Upper lobe of right lung (tissue), 1 donor: ENCODE results near the gene ZBTB16. TPM values are rescaled to one million over a fixed set of nuclear protein-coding genes. Genes with fewer than 3 reads are reported as not detected.
A peak's percentile ranks its signal among the peaks of the same experiment; 100 is the strongest.

Experiments
- ATAC-seq: fragments of 200-7000 bp; cut with Tn5 transposase; one replicate; pipeline ENCODE4 v1.9.1; 2020; ENCODE audit warnings: mild to moderate bottlenecking, moderate library complexity
- DNase-seq: peaks from one replicate; pipeline ENCODE4 v3.0.0-alpha.2; 2020
- H3K27ac ChIP-seq: fragments of 200-600 bp; one replicate; pipeline ENCODE4 v1.8.0; 2022
- H3K27me3 ChIP-seq: fragments of 200-600 bp; one replicate; pipeline ENCODE4 v1.8.0; 2022; ENCODE audit warnings: mild to moderate bottlenecking
- H3K36me3 ChIP-seq: fragments of 200-600 bp; one replicate; pipeline ENCODE4 v1.8.0; 2022
- H3K4me1 ChIP-seq: fragments of 200-600 bp; one replicate; pipeline ENCODE4 v1.8.0; 2022
- H3K4me3 ChIP-seq: fragments of 200-600 bp; one replicate; pipeline ENCODE4 v1.8.0; 2022; ENCODE audit warnings: mild to moderate bottlenecking
- H3K9me3 ChIP-seq: fragments of 200-600 bp; one replicate; pipeline ENCODE4 v1.8.0; 2022
- CTCF ChIP-seq: fragments of 200-600 bp; IDR thresholded peaks from one replicate; pipeline ENCODE4 v1.8.0; 2022; ENCODE audit warnings: antibody characterized with exemption
- intact Hi-C: fragments of 100-400 bp; cut with DNase I; formaldehyde crosslinking; loops from one replicate; pipeline ENCODE4 v1.11.0; 2022
- total RNA-seq: library from RNA; stranded (reverse); fragmentation: NEBNext Ultra II Directional; extraction: Animal tissue kit (Norgen Biotek cat#: 25700); gene quantifications from one replicate; pipeline ENCODE4 v1.2.1, GENCODE V29; 2021
- donor health status: DM: no; HTN: yes; CAD: no; lungs with severe emphysema.

ZBTB16 gene
- total RNA-seq, 1 donor from 2014 or later: 221 TPM

GRCh38 chr11:114250993-114251814 is 191.7 kb downstream of the ZBTB16 start:
- no peak for TF ChIP-seq CTCF
- DNase-seq (no peak), ATAC-seq (no peak)
- no peak overlapping the region for H3K4me3 ChIP-seq
- H3K4me1 ChIP-seq: peaks cover under 1% of the 10 kb centered on the region
- H3K36me3 ChIP-seq: peaks cover 81% of the 10 kb centered on the region
- no peaks in the 10 kb centered on the region for H3K27me3 ChIP-seq
- H3K9me3 ChIP-seq: no peaks in the 10 kb centered on the region
- no peak overlapping the region for H3K27ac ChIP-seq
- intact Hi-C loops: loop anchor here (10.0 kb wide), 2 partner anchors 46 to 186 kb away; no protein-coding TSS in a partner anchor

- H3K27me3 ChIP-seq: no peaks in the 10 kb centered on the region
- TF ChIP-seq CTCF: peak; percentile 4
- H3K27ac ChIP-seq: no peak overlapping the region
- no peak for DNase-seq
- H3K4me3 ChIP-seq: no peak overlapping the region
- ATAC-seq: no peak
- H3K4me1 ChIP-seq: peaks cover 8% of the 10 kb centered on the region
- H3K9me3 ChIP-seq: no peaks in the 10 kb centered on the region
- intact Hi-C loops: loop anchor here (10.0 kb wide), 2 partner anchors 47 to 187 kb away; no protein-coding TSS in a partner anchor
- H3K36me3 ChIP-seq: peaks cover 77% of the 10 kb centered on the region
Measured at GRCh38 chr11:114251815-114252337, 192.4 kb downstream of the ZBTB16 start.

- no peak overlapping the region for H3K4me3 ChIP-seq
- intact Hi-C loops: loop anchor here (10.0 kb wide), 2 partner anchors 48 to 188 kb away; no protein-coding TSS in a partner anchor
- no peak for ATAC-seq
- no peak overlapping the region for H3K27ac ChIP-seq
- DNase-seq: no peak
- TF ChIP-seq CTCF: no peak
- H3K4me1 ChIP-seq: peaks cover 10% of the 10 kb centered on the region
- H3K36me3 ChIP-seq: peaks cover 68% of the 10 kb centered on the region
- H3K9me3 ChIP-seq: no peaks in the 10 kb centered on the region
- H3K27me3 ChIP-seq: no peaks in the 10 kb centered on the region
Measured at GRCh38 chr11:114252767-114253166, 193.3 kb downstream of the ZBTB16 start.

- no peak for DNase-seq
- intact Hi-C loops: loop anchor here (10.0 kb wide), 2 partner anchors 49 to 189 kb away; no protein-coding TSS in a partner anchor
- H3K27ac ChIP-seq: no peak overlapping the region
Measured at GRCh38 chr11:114253771-114254170, 194.3 kb downstream of the ZBTB16 start.

GRCh38 chr11:114254571-114255146 is 195.1 kb downstream of the ZBTB16 start:
- H3K27ac ChIP-seq: no peak overlapping the region
- ATAC-seq (no peak), DNase-seq (no peak)
- H3K27me3 ChIP-seq: no peaks in the 10 kb centered on the region
- H3K4me1 ChIP-seq: peaks cover 16% of the 10 kb centered on the region
- no peak overlapping the region for H3K4me3 ChIP-seq
- H3K9me3 ChIP-seq: no peaks in the 10 kb centered on the region
- no peak for TF ChIP-seq CTCF
- peaks cover 54% of the 10 kb centered on the region for H3K36me3 ChIP-seq
- intact Hi-C loops: loop anchor here (10.0 kb wide), 2 partner anchors 50 to 190 kb away; no protein-coding TSS in a partner anchor

More at GRCh38 chr11:114253771-114254170, 194.3 kb downstream of the ZBTB16 start:
- no peak for ATAC-seq
- Histone ChIP-seq H3K9me3 (no peaks in the 10 kb centered on the region), H3K36me3 (peaks cover 58% of the 10 kb centered on the region), H3K27me3 (no peaks in the 10 kb centered on the region), H3K4me1 (peaks cover 14% of the 10 kb centered on the region), H3K4me3 (no peak overlapping the region)
- TF ChIP-seq CTCF: no peak
